IgD-negative memory B cell (primary cell): ENCODE results near the gene TSEN34. TPM values are rescaled to one million over a fixed set of nuclear protein-coding genes. Genes with fewer than 3 reads are reported as not detected.
A peak's percentile ranks its signal among the peaks of the same experiment; 100 is the strongest.
"Not testable (repeated sequence)": the region's sequence is repeated elsewhere in the genome, so short reads cannot be mapped to it uniquely, and the experiment has no call there.

ENCODE experiments used
- H3K27ac Mint-ChIP-seq, 3 donors: one replicate each; pipeline ENCODE4 v1.8.0; 2020 to 2022; ENCODE audit warnings: mild to moderate bottlenecking in 3 of 3, mixed read lengths in 3 of 3, moderate library complexity in 1 of 3
- H3K27me3 Mint-ChIP-seq: one replicate; pipeline ENCODE4 v1.8.0; 2021; ENCODE audit warnings: mixed read lengths
- H3K36me3 Mint-ChIP-seq: one replicate; pipeline ENCODE4 v1.8.0; 2020; ENCODE audit warnings: mild to moderate bottlenecking, mixed read lengths
- H3K4me1 Mint-ChIP-seq, 3 donors: one replicate each; pipeline ENCODE4 v1.8.0; 2020 to 2022; ENCODE audit warnings: mixed read lengths in 3 of 3, mild to moderate bottlenecking in 1 of 3
- H3K4me3 Mint-ChIP-seq, 4 donors: one replicate each; pipeline ENCODE4 v1.8.0; 2020 to 2022; ENCODE audit warnings: mild to moderate bottlenecking in 4 of 4, mixed read lengths in 4 of 4, moderate library complexity in 3 of 4
- H3K9me3 Mint-ChIP-seq, 3 donors: one replicate each; pipeline ENCODE4 v1.8.0; 2020 to 2021; ENCODE audit warnings: mixed read lengths in 3 of 3, mild to moderate bottlenecking in 1 of 3
- polyA plus RNA-seq: library from polyadenylated mRNA; unstranded; fragments of 300-500 nt; fragmentation: Illumina TruSeq; gene quantifications from one replicate; pipeline ENCODE4 v1.2.3, GENCODE V29; 2021

The TSEN34 gene
- polyA plus RNA-seq, 1 donor from 2014 or later: 33.2 TPM

GRCh38 chr19:54218960-54219661, 28.0 kb downstream of the TSEN34 start:
- Mint-ChIP-seq H3K4me3 (no peak overlapping the region), H3K27me3 (peaks cover 13% of the 10 kb centered on the region), H3K36me3 (no peaks in the 10 kb centered on the region), H3K9me3 (peaks cover 0 to 1% (median 1%) of the 10 kb centered on the region in 3 donors), H3K27ac (no peak overlapping the region), H3K4me1 (peaks cover 0 to 4% (median 3%) of the 10 kb centered on the region in 3 donors)

- not testable (repeated sequence) for H3K4me3 Mint-ChIP-seq, H3K27ac Mint-ChIP-seq, H3K9me3 Mint-ChIP-seq, H3K4me1 Mint-ChIP-seq, H3K36me3 Mint-ChIP-seq
- peaks cover 13% of the 10 kb centered on the region for H3K27me3 Mint-ChIP-seq
These were observed 28.6 kb downstream of the TSEN34 start for GRCh38 chr19:54219702-54220101.

- H3K4me3 Mint-ChIP-seq, H3K27ac Mint-ChIP-seq, H3K36me3 Mint-ChIP-seq, H3K4me1 Mint-ChIP-seq, H3K9me3 Mint-ChIP-seq: not testable (repeated sequence)
- peaks cover 13% of the 10 kb centered on the region for H3K27me3 Mint-ChIP-seq
These were observed 30.8 kb downstream of the TSEN34 start for GRCh38 chr19:54221947-54222346.

DNA sequence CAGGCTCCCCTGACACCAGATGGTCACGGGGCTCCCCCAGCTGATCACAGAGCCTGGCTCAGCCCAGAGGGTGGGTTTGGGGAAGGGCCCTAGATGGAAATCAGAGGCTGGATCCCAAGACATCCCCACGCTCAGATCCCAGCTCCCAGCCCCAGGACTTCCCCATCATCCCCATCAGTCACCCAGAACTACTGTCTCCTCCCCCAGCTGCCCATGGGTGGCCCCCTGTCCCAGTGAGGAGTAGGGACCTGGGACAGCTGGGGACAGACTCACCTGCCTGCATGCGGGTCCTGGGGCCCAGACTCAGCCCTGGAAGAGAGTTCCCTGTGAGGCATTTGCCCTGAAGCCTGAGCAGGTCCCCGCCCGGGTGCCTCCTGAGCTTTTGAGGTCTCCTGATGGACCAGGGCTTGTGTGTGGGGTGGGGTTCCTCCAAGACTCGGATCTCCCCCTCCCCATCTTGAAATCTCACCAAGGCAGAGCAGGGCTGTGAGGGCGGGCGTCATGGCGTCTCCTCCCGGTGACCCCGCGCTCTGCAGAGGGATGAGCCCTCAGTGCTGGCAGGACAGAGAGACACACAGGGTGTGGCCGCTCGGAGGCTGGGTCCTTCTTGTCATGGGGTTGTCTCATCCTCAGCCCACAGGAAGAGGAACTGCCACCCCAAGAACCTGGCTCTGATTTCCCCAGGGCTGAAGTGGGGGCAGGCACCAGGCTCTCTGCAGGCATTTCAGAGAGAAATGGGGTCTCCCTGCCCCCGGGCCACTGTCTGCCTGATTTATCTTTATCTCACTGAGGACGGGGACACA, 31.6 kb downstream of the TSEN34 start, which contains the start of gene LILRB3:
Gene LILRB3, minus strand, starts transcription at position 534 of the 803 bp plus-strand sequence. Its CDS starts 31 bp downstream, at position 503.
- H3K36me3 Mint-ChIP-seq, H3K4me1 Mint-ChIP-seq, H3K4me3 Mint-ChIP-seq, H3K9me3 Mint-ChIP-seq, H3K27ac Mint-ChIP-seq: not testable (repeated sequence)
- H3K27me3 Mint-ChIP-seq: peaks cover 13% of the 10 kb centered on the region

DNA sequence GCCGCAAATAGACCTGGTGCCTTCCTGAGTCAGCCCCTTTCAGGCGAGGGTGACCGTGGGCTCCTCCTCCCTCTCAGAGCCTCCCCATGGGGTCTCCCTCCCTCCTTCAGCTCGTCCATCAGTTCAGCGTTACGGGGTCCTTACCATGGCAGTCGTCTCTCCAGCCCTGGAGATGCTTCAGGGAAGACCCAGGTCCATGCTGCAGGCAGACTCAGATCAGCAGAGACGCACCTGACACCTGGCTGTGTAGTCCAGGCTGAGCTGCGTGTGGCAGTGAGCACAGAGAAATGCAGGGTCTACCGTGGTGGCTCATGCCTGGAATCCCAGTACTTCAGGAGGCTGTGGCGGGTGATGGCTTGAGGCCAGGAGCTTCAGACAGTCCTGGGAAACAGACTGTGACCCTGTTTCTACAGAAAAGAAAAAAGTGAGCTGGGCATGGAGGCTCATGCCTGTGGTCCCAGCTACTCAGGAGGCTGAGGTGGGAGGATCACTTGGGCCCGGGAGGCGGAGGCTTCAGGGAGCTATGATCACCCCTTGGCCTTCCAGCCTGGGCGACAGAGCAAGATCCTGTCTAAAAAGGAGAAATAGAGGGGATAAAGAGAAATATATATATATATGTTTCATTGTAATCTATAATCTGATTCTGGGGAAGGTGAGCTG, 32.3 kb downstream of the TSEN34 start:
- H3K36me3 Mint-ChIP-seq, H3K4me1 Mint-ChIP-seq, H3K9me3 Mint-ChIP-seq, H3K27ac Mint-ChIP-seq, H3K4me3 Mint-ChIP-seq: not testable (repeated sequence)
- peaks cover 17% of the 10 kb centered on the region for H3K27me3 Mint-ChIP-seq

DNA sequence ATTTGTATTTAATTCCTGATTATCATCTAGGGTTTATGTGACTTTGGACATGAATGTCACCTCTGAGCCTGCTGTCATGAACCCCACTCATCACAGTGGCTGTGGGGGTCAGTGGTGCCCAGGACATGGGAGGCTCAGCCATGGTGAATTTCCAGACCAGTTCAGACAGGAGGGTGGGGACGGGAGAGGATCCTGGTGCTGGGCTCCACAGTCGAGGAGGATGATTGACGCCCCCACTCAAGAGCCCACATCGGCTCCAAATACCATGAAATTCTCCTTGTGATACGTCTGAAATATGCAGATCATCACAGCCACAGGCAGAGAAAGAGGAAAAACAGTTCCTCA, 32.8 kb downstream of the TSEN34 start:
- peaks cover 21% of the 10 kb centered on the region for H3K27me3 Mint-ChIP-seq
- not testable (repeated sequence) for H3K27ac Mint-ChIP-seq, H3K9me3 Mint-ChIP-seq, H3K4me1 Mint-ChIP-seq, H3K4me3 Mint-ChIP-seq, H3K36me3 Mint-ChIP-seq

DNA sequence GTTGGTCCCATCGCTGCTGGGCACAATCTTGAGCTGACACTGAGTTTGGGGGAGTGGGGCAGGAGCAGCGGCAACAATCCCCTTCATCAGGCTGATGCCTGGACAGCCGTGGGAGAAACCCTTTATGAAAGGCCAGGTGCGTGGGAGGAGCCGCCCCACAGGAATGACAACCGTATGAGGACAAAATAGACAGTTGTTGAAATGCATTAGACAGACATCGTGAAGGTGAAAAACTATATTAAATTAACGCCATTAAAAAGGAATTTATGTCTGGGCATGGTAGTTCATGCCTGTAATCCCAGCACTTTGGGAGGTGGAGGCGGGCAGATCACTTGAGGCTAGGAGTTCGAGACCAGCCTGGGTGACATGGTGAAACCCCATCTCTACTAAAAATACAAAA, 33.5 kb downstream of the TSEN34 start:
- not testable (repeated sequence) for H3K36me3 Mint-ChIP-seq, H3K4me1 Mint-ChIP-seq

DNA sequence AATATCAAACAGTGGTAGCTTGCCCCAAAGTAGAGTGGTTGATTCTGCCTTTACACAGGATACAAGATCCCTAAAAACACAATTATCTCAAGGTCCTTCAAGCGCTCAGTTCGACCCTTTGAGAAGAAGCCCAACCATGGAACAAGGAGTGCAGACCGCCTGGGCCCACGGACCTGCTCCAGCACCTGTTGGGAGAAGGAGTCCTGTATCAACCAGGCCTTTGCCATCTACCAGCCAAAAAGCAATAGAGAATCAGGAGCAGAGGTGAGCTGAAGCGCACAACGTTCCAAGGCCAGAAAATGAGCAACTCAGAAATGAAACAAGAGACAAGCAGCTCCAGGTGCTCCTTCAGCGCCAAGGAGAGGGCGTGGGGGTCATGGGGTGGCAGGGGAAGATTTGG, 38.0 kb downstream of the TSEN34 start:
- Mint-ChIP-seq H3K9me3 (peaks cover 0 to 3% (median 2%) of the 10 kb centered on the region in 3 donors), H3K4me1 (peaks cover 0 to 3% (median 2%) of the 10 kb centered on the region in 3 donors), H3K36me3 (no peaks in the 10 kb centered on the region), H3K27me3 (peaks cover 27% of the 10 kb centered on the region), H3K4me3 (no peak overlapping the region), H3K27ac (no peak overlapping the region)

More for the DNA sequence above, 33.5 kb downstream of the TSEN34 start:
- not testable (repeated sequence) for H3K4me3 Mint-ChIP-seq, H3K27ac Mint-ChIP-seq, H3K9me3 Mint-ChIP-seq
- peaks cover 24% of the 10 kb centered on the region for H3K27me3 Mint-ChIP-seq

DNA sequence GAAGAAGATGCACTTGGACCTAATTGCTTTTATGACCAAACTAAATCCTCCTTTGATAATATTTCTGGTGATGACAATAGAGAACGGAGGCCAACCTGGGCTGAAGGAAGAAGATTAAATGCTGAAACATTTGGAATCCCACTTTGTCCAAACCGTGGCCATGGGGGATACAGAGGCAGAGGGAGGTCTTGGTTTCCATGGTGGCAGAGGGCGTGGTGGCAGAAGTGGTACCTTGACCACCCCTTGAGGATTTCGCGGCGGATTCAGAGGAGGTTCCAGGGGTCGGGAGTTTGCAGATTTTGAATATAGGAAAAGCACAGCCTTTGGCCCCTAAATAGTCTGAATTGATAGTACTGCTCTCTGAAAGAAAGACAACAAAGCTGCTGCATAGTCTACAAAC, 38.9 kb downstream of the TSEN34 start:
- Mint-ChIP-seq H3K36me3 (no peaks in the 10 kb centered on the region), H3K27me3 (peaks cover 27% of the 10 kb centered on the region), H3K4me1 (peaks cover 0 to 3% (median 0%) of the 10 kb centered on the region in 3 donors), H3K4me3 (no peak overlapping the region), H3K27ac (no peak overlapping the region), H3K9me3 (peaks cover 0 to 3% (median 2%) of the 10 kb centered on the region in 3 donors)

GRCh38 chr19:54231077-54231931, 40.2 kb downstream of the TSEN34 start:
- H3K4me1 Mint-ChIP-seq: peaks cover 0 to 3% (median 0%) of the 10 kb centered on the region in 3 donors
- peaks cover 27% of the 10 kb centered on the region for H3K27me3 Mint-ChIP-seq
- no peaks in the 10 kb centered on the region for H3K36me3 Mint-ChIP-seq
- no peak overlapping the region for H3K27ac Mint-ChIP-seq
- H3K9me3 Mint-ChIP-seq: peaks cover 0 to 3% (median 2%) of the 10 kb centered on the region in 3 donors
- peak overlapping the region in 1 of 4 donors; percentile 3 for H3K4me3 Mint-ChIP-seq

GRCh38 chr19:54233941-54234340, 42.8 kb downstream of the TSEN34 start:
- Mint-ChIP-seq H3K4me3 (no peak overlapping the region), H3K27me3 (peaks cover 19% of the 10 kb centered on the region), H3K9me3 (peaks cover 0 to 3% (median 0%) of the 10 kb centered on the region in 3 donors), H3K36me3 (no peaks in the 10 kb centered on the region), H3K27ac (peak overlapping the region in 1 of 3 donors; percentile 0), H3K4me1 (peaks cover 0 to 3% (median 0%) of the 10 kb centered on the region in 3 donors)

DNA sequence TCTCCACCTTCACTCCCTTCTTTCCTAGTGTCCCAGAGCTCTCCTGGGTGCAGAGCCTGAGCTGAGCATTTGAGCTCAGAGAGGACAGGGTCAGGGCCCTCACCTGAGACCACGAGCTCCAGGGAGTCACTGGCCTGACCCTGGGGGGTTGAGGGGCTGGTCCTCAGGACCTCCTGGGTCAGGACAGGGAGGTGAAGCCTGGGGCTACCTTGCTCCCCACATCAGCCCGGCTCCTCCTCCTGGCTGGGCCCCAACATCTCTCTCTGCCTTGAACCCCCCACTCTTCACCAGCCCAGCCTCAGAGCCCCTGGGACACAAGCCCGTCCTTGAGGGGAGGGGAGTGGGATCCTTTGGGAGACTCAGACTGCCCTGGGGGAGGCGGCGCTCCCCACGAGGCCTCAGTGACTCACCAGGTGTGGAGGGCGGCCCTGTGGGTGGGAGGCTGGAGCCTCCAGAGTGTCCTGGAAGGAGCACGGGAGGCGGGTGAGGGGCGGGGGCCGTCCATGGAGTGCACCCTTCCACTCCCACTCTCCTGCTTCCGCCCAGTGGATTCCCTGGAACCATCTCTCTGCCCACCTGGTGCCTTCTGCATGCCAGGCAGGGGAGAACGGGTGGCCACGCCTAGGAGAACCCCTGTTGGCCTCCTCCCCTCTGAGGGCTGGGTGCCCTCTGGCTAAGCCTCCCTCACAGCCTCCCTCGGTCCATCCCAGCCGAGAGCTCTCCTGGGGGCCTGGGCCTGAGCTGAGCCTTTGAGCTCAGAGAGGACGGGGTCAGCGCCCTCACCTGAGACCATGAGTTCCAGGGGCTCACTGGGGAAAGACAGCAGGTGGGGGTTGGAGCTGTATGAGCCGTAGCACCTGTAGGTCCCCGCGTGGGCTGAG, 48.6 kb downstream of the TSEN34 start:
- not testable (repeated sequence) for H3K36me3 Mint-ChIP-seq, H3K27me3 Mint-ChIP-seq, H3K27ac Mint-ChIP-seq, H3K4me3 Mint-ChIP-seq, H3K4me1 Mint-ChIP-seq, H3K9me3 Mint-ChIP-seq

DNA sequence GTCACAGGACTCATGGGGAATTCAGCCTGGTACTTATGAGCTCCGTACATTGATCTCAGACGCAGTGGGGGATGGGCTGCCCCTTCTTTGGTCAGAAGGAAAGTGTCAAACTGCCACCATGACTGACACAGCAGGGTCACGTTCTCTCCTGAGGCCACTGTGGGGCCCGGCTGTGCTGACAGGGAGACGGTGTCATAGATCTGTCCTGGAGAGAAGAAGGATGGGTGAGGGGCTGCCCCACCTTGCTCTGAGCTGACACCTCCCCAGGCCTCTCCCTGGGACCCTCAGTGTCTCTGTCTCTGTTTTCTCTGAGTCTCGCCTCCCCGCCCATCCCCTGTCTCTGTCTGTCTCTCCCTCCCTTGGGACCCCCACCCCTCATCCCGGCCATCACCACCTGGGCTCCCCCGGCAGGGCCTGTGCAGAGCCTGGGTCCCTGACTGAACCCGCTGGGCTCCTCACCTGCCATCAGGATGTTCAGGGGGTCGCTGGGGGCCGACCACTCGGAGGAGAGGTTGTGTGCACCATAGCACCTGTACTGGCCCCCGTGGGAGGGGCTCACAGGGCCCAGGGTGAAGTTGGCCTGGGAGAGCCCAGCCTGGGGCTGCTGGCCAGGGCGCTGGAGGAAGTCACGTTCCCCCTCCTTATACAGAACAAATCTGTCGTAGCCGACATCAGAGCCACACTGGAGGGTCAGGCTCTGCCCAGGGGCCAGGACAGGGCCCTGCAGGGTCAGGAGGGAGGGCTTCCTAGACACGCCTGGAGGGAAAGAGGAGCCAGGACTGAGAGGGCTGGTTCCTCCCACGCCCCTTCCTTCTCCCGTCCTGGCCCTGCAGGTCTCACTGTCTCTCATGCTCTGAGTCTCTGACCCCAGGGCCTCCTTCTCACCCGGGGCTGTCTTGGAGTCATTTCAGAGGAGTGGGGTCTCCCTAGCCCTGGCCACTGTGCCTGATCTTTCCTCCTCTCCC, 49.5 kb downstream of the TSEN34 start:
- H3K9me3 Mint-ChIP-seq, H3K36me3 Mint-ChIP-seq, H3K4me3 Mint-ChIP-seq, H3K4me1 Mint-ChIP-seq, H3K27ac Mint-ChIP-seq, H3K27me3 Mint-ChIP-seq: not testable (repeated sequence)
